NCI-H146 (cell line): ENCODE data around the gene PRG2.

Source experiments
- DNase-seq: peaks from one replicate; lab custom pipeline; 2025; lab: John Stamatoyannopoulos, UW

Gene PRG2

DNA sequence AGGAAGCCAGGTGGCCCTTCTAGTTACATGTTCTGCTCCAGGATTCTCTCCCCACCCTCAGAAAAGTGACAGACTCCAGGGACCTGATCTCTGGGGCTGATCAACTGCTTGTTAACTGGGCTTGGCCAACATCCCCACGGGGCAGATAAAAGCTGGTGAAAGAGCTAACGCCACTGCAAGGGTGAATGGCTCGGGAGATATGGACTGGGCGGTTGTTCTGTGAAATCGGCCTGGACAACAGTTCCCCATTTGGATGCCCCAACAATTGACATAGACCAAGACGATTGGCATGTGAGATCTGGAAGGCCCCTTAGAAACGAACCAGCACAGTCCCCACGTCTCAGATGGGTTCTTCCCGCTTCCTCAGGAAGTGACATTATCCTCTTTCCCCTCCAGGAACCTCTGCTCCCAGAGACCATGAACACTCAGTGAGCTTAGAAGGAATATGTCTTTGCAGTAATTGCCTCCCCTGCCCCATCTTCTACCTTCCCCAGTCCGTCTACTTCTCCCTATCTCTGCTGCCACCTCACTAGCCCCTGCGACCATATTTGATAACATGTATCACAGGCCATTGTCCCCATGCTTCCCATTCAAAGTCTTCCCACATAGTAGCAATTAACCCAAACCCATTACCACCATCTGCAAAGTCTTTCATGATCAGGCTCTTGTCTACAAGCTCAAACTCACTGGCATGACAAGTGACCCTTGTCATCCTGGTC is 5.6 kb upstream of the PRG2 start:
- no peak for DNase-seq

DNA sequence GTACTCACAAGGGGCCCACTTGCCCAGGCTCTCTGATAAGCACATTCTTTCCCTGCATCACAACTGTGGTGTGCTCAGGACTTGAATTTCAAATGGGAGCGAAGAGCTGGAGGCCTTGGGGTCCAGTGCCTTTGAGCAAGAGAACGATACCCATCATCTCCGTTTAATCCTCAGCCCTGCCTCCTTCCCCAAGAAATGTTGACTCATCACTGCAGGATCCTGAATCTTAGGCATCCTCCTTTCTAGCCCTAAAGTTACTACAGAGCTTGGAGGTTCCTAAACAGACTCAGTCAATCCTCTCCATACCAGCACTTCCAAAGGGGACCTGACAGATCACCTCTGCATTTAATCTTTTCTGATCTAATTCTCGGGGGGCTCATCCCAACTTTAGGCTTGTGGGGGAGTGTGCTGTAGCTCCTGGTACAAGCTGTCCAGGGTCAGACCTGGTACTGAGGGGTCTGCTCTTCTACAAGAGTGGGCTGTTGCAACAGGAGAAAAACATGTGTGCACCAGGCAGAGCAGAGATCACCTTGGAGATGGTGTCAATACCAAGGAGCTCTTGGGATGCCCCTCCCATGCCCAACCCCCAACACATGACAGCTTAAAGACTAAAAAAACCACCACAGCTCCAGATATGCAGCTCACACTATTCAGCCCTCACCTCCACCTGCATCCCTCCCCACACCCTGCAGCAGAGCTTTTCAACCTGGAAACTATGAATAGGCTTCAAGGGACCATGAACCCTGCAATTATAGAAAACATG is 3.9 kb upstream of the PRG2 start:
- DNase-seq = no peak

DNA sequence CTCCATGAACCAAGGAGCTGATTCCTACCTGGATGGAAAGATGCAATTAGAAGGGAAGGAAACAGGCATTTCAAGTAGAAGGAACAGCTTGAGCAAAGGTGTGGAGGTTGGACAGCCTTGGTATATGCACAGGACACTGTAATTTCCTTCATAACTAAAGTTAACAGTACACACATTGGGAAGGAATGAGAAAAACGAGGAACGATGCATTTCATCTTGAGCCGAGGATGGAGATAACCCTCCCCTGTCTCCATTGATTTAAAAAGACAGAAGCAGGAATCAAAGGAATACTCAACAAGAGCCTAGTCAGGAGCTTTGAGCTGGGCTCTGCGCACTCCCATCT is 2.3 kb upstream of the PRG2 start:
- DNase-seq = no peak

DNA sequence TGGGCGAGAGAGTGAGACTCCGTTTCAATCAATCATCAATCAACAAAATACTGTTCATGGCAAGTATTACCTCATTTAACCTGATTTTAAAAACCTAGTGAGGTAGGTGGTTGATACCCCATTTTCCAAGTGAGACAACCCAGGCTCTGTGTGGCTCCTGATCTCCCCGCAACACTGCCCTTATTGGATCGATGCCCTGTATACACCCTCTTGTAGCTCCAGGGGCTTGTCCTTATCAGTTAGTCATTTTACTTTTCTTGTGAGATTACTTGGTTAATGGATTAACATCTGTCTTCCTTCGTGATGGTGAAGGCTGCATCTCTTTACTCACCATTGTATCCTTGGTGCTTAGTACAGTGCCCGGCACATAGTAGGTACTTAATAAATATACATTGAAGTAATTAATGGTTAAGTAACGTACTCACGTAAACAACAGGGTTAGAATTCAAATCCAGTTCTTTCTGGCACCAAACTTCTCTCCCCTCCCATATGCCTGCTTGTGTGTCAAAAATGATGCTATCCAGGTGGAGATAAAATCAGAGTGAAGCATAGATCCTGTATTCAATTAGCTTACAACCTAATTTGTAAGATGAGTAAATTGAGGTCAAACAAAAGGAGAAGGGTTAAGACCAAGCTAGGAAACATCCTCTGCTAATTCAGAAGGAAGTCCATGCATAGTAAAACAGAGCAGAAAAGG is 1.8 kb upstream of the PRG2 start:
- no peak for DNase-seq

DNA sequence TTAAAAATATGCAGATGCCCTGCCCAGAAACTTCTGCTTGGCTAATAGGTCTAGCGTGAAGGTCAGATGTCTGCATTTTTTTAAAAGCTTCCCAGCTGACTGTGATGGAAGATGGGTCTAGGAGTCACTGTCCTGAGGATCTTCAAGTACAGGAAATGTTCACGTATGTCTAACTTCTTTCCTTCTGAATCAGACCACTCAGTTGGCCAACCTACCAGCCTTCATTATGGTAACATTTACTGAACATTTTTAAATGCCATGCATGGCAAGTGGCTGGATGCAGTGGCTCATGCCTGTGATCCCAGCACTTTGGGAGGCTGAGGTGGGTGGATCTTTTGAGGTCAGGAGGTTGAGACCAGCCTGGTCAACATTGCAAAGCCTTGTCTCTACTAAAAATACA is 1.1 kb upstream of the PRG2 start:
- DNase-seq = no peak

DNA sequence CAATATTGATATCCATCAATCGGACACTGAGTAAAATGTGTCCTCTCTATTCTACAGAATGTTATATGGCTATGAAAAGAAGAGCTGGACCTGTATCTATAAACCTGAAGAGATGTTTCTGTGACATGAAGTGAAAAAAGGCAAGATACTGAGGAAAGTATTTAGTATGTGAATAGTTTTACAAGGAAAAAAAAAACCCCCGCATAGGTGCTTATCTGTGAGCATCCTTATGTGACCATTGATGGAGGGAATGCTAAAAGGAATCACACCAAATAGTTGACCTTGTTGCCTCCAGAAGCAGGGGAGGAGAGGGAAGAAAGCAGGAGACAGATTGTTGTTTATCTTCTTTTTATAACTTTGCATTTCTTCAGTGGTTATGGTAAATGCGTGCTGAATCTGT is 661 bp upstream of the PRG2 start:
- no peak for DNase-seq

DNA sequence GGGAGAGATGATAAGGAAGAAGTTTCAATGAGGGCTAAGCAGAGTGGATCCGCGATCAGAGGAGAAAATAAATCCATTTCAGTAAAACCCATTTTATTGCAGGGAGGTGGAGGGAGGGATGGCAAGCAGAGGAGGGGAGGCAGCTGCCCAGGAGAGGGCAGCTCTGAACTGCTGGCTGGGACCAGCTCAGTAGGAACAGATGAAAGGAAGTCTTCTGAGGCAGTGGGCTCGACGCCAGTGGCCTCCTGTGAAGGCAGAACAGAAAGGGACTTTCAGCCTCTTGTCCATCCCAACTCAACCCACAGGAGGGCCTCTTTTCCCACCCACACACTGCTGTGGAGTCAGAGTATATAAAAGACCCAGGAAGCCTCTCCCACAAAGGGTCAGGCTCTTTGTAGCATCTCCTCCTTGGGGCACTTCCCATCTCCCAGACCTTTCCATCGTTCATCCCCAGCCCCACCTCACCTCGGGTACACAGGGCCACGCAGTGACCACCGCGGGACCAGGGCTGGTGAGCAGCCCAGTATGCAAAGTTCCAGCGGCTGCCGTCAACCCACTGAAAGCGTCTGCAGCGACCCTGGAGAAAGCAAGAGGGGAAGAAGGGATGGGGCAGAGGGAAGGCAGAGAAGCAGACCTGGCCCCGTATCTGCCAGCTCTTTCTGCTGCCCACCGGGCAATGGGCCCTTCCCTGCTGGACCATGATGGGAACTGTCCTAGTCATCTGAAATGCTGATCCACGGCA is 3.0 kb downstream of the PRG2 start:
- DNase-seq = no peak

DNA sequence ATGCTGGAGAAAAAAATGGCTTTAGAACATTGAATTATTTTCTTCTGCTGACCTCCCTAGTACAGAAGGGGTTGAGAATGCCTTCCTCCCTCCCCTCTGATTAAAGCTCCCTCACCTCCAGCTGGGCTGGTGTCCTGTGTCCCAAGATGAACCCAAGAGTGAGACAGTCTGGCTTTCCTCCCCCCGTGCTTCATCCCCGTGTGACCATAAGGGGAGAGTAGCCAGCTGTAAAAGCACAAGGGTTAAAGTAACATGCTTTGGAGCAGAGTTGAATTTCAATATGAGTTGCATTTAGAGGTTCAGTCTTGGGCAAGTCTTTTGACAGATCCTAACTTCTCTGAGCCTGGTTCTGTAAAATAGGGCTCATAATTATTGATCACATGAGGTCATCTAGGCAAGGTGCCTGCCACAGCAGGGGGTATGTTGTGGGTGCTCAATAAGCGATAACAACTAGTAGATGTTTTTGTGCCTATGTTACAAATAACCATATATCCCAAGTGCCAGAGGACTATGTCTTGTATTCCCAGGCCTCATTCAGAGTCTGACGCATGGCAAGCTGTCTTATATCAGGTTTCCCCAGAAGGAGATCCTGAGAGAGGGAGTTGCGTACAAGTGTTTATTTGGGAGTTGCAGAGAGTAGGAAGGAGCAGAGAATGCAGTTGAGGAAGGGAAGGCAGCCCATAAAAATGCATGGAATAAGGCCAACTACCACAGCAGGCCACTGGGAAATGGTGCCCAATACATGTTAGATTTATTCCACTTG is 4.1 kb downstream of the PRG2 start:
- DNase-seq = no peak

DNA sequence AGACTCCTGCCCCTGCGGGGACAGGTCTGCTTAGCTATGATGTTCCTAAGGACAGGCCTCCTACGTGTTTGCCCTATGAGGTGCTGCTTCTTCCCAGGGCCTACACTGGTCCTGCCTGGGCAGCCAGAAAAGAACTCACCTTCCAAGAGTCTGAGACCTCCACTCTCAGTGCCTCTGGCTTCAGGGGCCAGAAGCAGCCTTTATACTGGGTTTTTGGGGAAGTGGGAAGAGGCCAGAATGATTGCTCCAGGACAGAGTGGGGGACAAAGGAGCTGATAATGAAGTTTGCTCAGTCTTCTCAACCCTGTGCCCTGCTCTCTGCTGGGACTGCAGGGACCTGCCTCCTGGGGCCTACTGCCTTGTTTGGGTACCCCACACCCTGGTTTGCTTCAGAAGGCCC is 9.5 kb downstream of the PRG2 start, which contains the start of gene PRG3:
PRG3 (minus strand) TSS at position 176 of the 400 bp plus-strand sequence. CDS start 442 bp downstream, outside the sequence.
- no peak for DNase-seq

DNA sequence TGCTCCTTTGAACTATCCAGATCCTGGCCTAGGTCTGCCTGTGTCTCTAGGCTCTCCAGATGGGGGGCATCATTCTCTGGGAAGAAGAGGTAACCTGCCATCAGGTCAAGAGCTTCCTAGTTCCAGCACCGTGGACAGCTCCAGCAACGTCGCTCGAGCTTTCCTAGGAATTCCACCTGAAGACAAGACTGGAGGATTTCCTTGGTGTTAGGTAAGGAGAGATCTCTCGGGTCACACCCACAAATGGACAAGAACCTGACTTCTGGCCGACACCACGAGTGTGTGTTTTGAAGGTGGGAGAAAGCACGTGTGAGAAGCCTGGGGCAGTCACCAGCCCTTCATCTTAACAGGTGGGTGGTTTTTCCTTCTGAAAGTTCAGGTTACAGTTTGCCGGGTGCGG is 10.7 kb downstream of the PRG2 start:
- no peak for DNase-seq

DNA sequence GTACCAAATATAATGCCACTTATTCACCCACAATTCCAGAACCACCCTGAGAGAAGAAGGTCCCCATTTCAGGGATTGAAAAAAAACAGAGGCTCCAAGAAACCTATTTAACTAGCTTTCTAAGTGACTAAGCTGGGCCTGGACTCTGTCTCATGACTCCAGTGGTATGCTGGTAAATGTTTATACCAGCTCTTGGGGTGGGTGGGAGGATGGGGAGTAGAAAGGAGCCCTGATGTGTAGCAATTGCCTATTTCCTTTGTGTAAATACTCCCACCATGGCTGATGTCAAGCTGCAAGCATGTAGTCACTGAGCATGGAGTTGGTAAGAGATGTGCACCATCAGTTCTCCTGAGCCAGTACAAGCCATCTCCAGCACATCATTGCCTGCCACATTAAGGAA is 12.3 kb downstream of the PRG2 start:
- DNase-seq = no peak

DNA sequence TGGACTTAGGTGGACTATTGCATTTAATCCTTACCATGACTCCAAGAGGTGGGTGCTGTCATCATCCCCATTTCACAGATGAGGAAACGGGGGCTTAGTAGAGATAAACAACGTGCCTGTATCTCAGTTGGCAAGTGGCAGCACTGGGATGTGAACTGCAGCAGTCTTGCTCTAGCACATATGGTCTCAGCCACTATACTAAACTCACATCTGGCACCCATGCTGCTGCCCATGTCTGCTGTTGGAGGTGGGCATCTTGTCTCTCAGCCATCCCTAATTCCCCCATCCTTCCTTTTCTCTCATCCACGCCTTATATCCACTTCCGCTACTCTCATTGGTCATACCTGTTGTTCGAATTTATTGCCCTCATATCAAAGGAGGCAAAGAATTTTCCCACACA is 13.3 kb downstream of the PRG2 start:
- no peak for DNase-seq

DNA sequence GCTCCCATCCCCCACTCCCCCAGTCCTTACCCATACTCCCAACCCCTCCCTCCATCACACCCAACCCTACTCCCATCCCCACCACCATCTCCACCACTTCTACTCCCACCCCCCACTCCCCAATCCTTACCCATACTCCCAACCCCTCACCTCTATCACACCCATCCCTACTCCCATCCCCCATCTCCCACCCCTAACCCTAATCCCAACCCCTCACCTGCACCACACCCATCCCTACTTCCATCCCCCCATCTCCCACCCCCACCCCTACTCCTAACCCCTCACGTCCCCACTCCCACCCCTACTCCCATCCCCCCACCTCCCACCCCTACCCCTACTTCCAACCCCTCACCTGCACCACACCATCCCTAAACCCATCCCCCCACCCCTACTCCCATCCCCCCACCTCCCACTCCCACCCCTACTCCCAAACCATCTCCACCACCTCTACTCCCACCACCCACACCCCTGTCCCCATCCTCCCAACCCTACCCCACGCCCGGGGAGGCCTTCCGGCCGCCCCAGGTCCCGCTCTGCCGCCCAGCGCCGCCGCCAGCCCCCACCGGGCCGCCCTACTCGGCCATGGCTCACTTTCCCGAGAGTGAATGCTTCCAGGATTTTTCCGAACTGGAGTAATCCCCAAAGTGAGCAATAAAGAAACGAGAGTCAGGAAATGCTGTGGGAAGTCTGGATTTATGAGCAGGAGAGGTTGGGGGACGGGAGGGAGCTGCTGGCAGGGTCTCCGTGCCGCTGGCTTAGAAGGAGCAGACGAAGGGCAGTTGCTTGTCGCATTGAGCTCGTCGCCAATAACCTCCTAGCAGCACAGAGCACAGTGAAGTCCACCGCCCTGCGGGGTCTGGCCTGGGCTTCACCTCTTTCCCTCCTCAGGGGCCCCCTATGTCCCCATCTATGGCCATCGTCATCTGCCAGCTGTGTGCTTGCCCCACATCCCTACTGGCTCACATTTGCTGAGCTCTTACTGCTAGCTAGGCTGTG is 14.1 kb downstream of the PRG2 start:
- DNase-seq = no peak

DNA sequence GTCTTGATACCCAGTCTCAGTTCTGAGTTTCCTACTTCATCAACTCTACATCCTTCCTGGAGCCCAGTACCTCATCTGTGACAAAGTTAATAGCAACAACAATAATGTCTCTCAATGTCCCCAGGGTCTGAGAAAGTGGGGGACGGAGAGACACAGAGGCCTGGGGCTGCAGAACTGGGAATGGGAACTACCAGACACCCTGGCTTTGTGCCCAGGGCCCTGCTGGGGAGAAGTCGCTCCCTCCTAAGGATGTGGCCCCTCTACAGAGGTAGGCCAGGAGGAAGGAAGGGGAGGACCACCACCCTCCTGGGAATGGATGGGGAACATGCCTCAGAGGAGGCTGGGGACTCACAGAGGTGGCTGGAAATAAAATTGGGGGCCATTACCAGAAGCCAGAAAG is 15.0 kb downstream of the PRG2 start:
- DNase-seq = no peak

DNA sequence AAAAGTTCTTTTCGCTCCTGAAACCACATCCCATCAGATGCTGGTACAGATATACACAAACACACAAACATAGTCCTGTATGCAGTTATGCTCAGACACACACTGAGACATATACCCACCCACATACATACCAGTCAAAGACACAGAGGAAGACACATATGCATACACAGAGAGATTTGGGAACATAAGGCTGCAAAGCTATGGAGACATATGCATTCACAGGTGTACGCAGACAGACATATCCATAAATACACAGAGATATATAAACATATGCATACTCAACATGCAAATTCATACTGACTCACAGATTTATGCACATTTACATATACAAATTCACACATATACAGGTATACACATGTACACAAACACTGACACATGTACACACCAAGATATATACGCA is 15.5 kb downstream of the PRG2 start:
- no peak for DNase-seq

DNA sequence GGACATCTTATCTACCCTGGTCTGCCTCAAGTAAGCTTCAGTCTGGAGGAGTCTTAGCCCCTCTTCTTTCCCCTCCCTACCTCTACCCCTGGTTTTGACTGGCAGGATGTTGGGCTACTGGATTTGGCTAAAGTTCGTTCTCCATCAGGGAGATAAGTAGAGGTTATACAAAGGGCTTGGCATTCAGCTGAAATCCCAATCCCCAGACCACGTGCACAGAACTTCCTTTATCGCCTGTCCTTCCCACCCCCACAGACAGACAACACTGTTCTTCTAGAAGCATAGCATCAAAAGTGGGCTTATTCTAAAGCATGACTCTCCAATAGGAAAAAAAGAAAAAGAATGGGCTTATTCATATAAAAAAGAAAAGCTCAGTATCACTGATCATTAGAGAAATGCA is 17.3 kb downstream of the PRG2 start:
- no peak for DNase-seq

DNA sequence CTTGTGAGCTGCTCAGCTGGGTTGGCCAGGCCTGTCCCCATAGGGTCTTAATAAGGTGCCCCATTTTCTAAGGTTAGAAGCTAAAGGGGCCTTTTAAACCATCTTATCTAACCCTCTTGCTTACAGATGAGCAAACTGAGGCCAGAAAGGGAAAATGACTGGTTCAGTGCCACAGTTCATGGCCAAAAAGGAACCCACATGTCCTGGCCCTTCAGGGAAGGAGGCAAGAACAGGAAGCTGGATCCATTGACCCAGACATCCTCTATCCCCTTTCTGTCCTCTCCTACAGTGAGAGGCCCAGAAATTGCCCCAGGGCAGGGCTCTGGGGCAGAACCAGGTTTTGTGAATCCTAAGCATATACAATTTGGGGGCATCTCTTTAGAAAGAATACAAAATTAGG is 19.5 kb downstream of the PRG2 start:
- DNase-seq = no peak

DNA sequence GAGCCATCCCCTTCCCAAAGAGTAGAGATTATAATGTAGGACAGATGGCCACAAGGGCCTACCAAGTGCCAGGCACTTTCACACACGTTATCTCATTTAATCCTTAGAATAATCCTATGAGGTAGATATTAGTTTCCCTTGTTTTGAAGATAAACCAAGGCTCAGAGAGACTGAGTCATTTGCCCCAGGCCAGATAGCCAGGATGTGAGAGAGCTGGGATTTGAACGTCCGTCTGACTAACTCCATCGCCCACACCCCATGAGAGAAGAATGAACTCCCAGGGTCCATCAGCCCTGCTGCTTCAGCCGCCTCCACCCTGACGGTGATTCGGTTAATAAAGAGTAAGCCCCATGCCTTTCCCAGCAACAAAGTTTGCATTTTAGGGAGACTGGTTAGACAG is 20.2 kb downstream of the PRG2 start:
- no peak for DNase-seq

DNA sequence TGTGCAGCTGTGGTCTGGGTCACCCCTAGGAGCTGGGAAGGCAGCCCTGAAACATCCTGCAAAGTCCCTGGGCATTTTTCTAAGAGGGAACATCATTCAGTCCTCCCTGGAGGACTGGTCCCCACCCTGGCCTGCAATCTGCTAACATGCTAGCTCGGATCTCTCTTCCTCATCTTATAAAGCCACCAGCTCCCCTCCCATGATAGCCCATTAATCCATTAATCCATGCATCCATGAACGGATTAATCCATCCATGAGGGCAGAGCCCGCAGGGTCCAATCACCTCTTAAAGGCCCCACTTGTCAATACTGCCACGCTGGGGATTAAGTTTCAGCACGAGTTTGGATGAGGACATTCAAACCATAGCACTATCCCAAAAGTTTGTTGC is 21.6 kb downstream of the PRG2 start:
- no peak for DNase-seq

DNA sequence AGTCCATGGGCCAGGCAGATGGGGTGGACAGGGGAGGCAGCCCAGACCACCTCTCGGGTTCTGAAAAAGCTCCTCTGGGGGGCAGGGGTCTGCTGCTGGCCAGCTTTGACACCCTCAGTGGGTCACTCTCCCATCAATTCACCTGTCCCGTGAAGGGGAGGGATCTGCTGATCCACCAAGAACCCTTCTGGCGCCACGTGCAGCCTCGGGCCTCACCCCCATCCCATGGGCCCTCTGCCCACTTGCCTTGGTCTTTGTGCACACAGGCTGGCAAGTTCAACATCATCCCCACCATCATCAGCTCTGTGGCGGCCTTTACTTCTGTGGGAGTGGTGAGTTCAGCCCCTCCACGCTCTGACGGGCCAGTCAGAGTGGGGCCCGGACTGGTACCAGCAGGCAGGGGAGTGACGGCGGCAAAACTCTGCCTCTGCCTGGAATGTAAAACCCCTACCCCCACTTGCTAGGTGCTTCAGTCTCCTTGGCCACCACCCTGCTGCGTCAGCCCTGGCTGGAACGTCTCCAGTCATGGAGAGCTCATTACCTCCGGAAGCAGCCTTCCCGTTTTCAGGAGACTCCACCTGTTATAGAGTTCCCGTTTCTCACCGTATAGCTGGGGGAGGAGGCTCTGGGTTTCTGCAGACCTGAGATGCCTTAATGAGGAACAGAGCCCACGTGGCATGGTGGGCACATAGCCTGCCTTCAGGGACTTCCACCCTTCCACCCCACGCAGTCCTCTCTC is 22.2 kb downstream of the PRG2 start:
- DNase-seq = no peak
